GM23248 (cell line): ENCODE results near the gene SUSD3. TPM values are rescaled to one million over a fixed set of nuclear protein-coding genes. Genes with fewer than 3 reads are reported as not detected.

Source experiments
- DNase-seq: peaks from one replicate; pipeline ENCODE4 v3.0.0-alpha.2; 2015
- H2AFZ ChIP-seq: fragments of 200-600 bp; sonication (generic); 2 replicates; pipeline ENCODE4 v1.6.1; 2016; ENCODE audit warnings: antibody characterized with exemption
- H3F3A ChIP-seq: fragments of 200-600 bp; sonication (generic); 2 replicates; pipeline ENCODE4 v1.6.1; 2016; ENCODE audit warnings: mild to moderate bottlenecking, antibody characterized with exemption, mixed run types; ENCODE audit not compliant: insufficient read depth
- H3K27ac ChIP-seq: fragments of 200-600 bp; sonication (generic); 2 replicates; pipeline ENCODE4 v1.5.1; 2016; ENCODE audit warnings: mild to moderate bottlenecking
- H3K27me3 ChIP-seq: fragments of 200-600 bp; sonication (generic); replicated peaks from 2 replicates; pipeline ENCODE4 v1.6.1; 2016; ENCODE audit warnings: mild to moderate bottlenecking; ENCODE audit not compliant: insufficient read depth
- H3K36me3 ChIP-seq: fragments of 200-600 bp; sonication (generic); 2 replicates; pipeline ENCODE4 v1.6.1; 2016; ENCODE audit warnings: low read depth, mild to moderate bottlenecking
- H3K4me1 ChIP-seq: fragments of 200-600 bp; sonication (generic); 2 replicates; pipeline ENCODE4 v1.6.1; 2016; ENCODE audit warnings: mild to moderate bottlenecking; ENCODE audit not compliant: insufficient read depth
- H3K4me2 ChIP-seq: fragments of 200-600 bp; sonication (generic); one replicate; pipeline ENCODE4 v1.6.1; 2016; ENCODE audit warnings: mild to moderate bottlenecking; ENCODE audit not compliant: unreplicated experiment
- H3K4me3 ChIP-seq: fragments of 200-600 bp; sonication (generic); 2 replicates; pipeline ENCODE4 v1.5.1; 2016; ENCODE audit warnings: mild to moderate bottlenecking
- H3K79me2 ChIP-seq: fragments of 200-600 bp; sonication (generic); 2 replicates; pipeline ENCODE4 v1.6.1; 2016; ENCODE audit warnings: mild to moderate bottlenecking; ENCODE audit not compliant: insufficient read depth
- H3K9ac ChIP-seq: fragments of 200-600 bp; sonication (generic); 2 replicates; pipeline ENCODE4 v1.6.1; 2016; ENCODE audit warnings: mild to moderate bottlenecking
- H3K9me2 ChIP-seq: fragments of 200-600 bp; sonication (generic); 2 replicates; pipeline ENCODE4 v1.6.1; 2016; ENCODE audit warnings: mixed run types, mild to moderate bottlenecking, moderate library complexity; ENCODE audit not compliant: insufficient read depth
- H3K9me3 ChIP-seq: fragments of 200-600 bp; sonication (generic); one replicate; pipeline ENCODE4 v1.6.1; 2017; ENCODE audit warnings: low read depth
- H4K20me1 ChIP-seq: fragments of 200-600 bp; sonication (generic); 2 replicates; pipeline ENCODE4 v1.6.0; 2016; ENCODE audit not compliant: insufficient read depth
- EZH2 ChIP-seq: fragments of 200-600 bp; sonication (generic); IDR thresholded peaks from 2 replicates; pipeline ENCODE4 v1.6.1; 2018; ENCODE audit warnings: antibody characterized with exemption, mild to moderate bottlenecking; ENCODE audit not compliant: insufficient read depth, poor library complexity, severe bottlenecking
- EZH2phosphoT487 ChIP-seq: fragments of 200-600 bp; sonication (generic); IDR thresholded peaks from 2 replicates; pipeline ENCODE4 v1.6.1; 2018; ENCODE audit warnings: antibody characterized with exemption, moderate library complexity, mild to moderate bottlenecking, low read depth; ENCODE audit not compliant: insufficient read depth
- WGBS, 2 experiments: methylation state at CpG; one replicate each; pipeline ENCODE4 v1.1.6; 2015 to 2017; ENCODE audit warnings: low lambda C conversion rate in 2 of 2, low coverage in 1 of 2; ENCODE audit errors: missing lambda C conversion rate in 2 of 2; 5-methylcytosine and 5-hydroxymethylcytosine counted together
- in situ Hi-C: fragments of 300-500 bp; cut with MboI; formaldehyde crosslinking; loops from 2 replicates; pipeline ENCODE4 v1.15.0; 2020
- polyA plus RNA-seq: library from polyadenylated mRNA; unstranded; fragments of >200 nt; fragmentation: Nextera tagmentation; extraction: Ambion mirVana; gene quantifications from 2 replicates; pipeline ENCODE4 v1.2.1, GENCODE V29; 2016
- total RNA-seq: library from RNA; depleted of rRNA; stranded (reverse); fragments of >200 nt; shearing (Covaris generic); gene quantifications from 2 replicates; pipeline ENCODE4 v1.2.3, GENCODE V29; 2014

The SUSD3 gene
- total and polyA plus RNA-seq, 2 experiments from 2014 or later: 0.43 TPM; not detected in 1

DNA sequence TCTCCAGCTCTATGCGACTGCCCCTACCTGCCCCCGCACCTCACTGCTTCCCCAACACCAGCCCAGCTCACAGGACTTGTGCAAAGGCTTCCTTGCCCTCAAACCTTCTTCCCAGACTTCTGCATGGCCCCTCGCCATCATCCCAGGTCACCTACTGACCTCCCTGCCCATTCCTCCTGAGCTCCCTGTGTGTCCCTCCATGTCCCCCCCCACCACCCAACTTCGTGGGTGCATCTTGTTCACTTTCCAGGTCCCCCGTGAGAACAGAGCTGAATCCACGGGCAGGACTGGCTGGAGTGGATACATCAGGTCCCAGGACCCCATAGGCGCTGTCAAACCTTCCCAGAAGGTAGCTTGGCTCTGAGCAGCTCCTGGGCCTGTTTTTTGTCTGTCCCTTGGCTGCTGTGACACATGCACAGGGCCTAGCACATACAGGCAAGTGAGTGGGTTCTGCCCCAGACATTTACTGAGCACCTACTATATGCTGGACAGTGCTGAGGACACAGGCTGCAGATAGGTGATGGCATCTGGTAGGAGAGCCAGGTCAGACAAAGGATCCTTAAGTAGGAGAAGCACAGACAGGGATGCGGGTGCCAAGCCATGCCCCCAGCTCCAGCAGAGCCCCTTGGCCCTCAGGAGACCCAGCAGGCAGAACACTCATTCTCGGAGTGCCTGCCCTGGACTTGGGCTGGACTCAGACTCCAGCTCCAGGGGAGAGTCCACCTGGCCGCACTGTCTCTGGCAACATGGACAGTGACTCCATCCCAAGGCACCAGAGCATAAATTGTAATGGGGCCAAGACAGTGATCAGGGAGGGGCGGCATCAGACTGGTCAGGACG lies 60.6 kb downstream of the SUSD3 start:
- no peak for TF ChIP-seq EZH2phosphoT487
- no peak for TF ChIP-seq EZH2
- Histone ChIP-seq H3K4me1 (peaks cover 15% of the 10 kb centered on the region), H3K4me2 (no peak overlapping the region), H3K9me2 (no peaks in the 10 kb centered on the region), H2AFZ (peak overlapping the region; percentile 62), H3K36me3 (no peaks in the 10 kb centered on the region), H3K27me3 (no peaks in the 10 kb centered on the region), H4K20me1 (no peaks in the 10 kb centered on the region), H3K79me2 (no peaks in the 10 kb centered on the region), H3K9me3 (no peaks in the 10 kb centered on the region), H3K4me3 (no peak overlapping the region), H3K27ac (0 out of 2 replicates have a peak overlapping the region, but pooled peaks have one; percentile 22), H3F3A (no peaks in the 10 kb centered on the region), H3K9ac (no peak overlapping the region)
- DNase-seq: no peak
- in situ Hi-C loops: no loop called here
- WGBS, 2 experiments: 89 to 90% methylated on average over 12 of the region's 12 CpGs

DNA sequence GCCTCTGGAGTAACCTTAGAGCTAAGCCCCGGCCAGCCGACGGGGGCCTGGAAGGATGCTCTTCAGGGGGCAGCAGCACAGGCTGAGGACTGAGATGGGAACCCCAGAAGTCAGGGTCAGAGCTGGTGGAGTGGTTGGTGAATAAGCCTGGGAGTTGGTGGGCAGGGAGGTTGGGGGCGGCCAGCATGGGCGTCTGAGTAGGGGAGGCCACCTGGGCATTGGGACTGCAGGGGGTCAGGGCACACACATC lies 61.1 kb downstream of the SUSD3 start:
- Histone ChIP-seq H2AFZ (peak overlapping the region; percentile 62), H3K4me3 (no peak overlapping the region), H4K20me1 (no peaks in the 10 kb centered on the region), H3K9me2 (no peaks in the 10 kb centered on the region), H3K4me1 (peaks cover 15% of the 10 kb centered on the region), H3K4me2 (no peak overlapping the region), H3K9ac (no peak overlapping the region; the same call in 1 of the 2 replicates), H3K79me2 (no peaks in the 10 kb centered on the region), H3K36me3 (no peaks in the 10 kb centered on the region), H3K27me3 (no peaks in the 10 kb centered on the region), H3K9me3 (no peaks in the 10 kb centered on the region), H3F3A (no peaks in the 10 kb centered on the region), H3K27ac (0 out of 2 replicates have a peak overlapping the region, but pooled peaks have one; percentile 22)
- 71 to 79% methylated on average over 5 of the region's 5 CpGs for WGBS, 2 experiments
- TF ChIP-seq EZH2phosphoT487 (no peak), EZH2 (no peak)
- no peak for DNase-seq
- in situ Hi-C loops: no loop called here

GRCh38 chr9:93119953-93120845 lies 61.7 kb downstream of the SUSD3 start:
- 37 to 38% methylated on average over 20 to 23 of the region's 23 CpGs for WGBS, 2 experiments
- H3K4me2 ChIP-seq: no peak overlapping the region
- peak; percentile 95 for DNase-seq

GRCh38 chr9:93120846-93121315 lies 62.4 kb downstream of the SUSD3 start:
- no peaks in the 10 kb centered on the region for H3K9me2 ChIP-seq
- H3K4me2 ChIP-seq: no peak overlapping the region
- no peak overlapping the region for H3K27ac ChIP-seq
- H3K4me3 ChIP-seq: no peak overlapping the region
- no peaks in the 10 kb centered on the region for H3K79me2 ChIP-seq
- H2AFZ ChIP-seq: no peak overlapping the region
- H3K9me3 ChIP-seq: no peaks in the 10 kb centered on the region
- peaks cover 15% of the 10 kb centered on the region for H3K4me1 ChIP-seq
- DNase-seq: no peak
- no peak overlapping the region for H3K9ac ChIP-seq
- no peaks in the 10 kb centered on the region for H4K20me1 ChIP-seq
- TF ChIP-seq EZH2 (no peak), EZH2phosphoT487 (no peak)
- H3F3A ChIP-seq: no peaks in the 10 kb centered on the region
- no peaks in the 10 kb centered on the region for H3K27me3 ChIP-seq
- no peaks in the 10 kb centered on the region for H3K36me3 ChIP-seq
- in situ Hi-C loops: no loop called here
- WGBS, 2 experiments: 94% methylated on average over 5 to 11 of the region's 11 CpGs

More at GRCh38 chr9:93119953-93120845, 61.7 kb downstream of the SUSD3 start:
- Histone ChIP-seq H3K9me3 (no peaks in the 10 kb centered on the region), H3K4me3 (no peak overlapping the region), H3K9ac (peak overlapping the region; percentile 34), H3K4me1 (peaks cover 15% of the 10 kb centered on the region), H3K27ac (peak overlapping the region; percentile 54), H3K9me2 (no peaks in the 10 kb centered on the region), H3K79me2 (no peaks in the 10 kb centered on the region), H3K27me3 (no peaks in the 10 kb centered on the region), H4K20me1 (no peaks in the 10 kb centered on the region), H3K36me3 (no peaks in the 10 kb centered on the region), H2AFZ (peak overlapping the region; percentile 62), H3F3A (no peaks in the 10 kb centered on the region)
- in situ Hi-C loops: no loop called here
- no peak for TF ChIP-seq EZH2
- TF ChIP-seq EZH2phosphoT487: no peak
